GM13977 (cell line): Measurements from ENCODE around the gene CRYGN.

Experiments used
- DNase-seq: peaks from one replicate; pipeline ENCODE4 v3.0.0; 2012; ENCODE audit warnings: low spot score
- CTCF ChIP-seq: IDR thresholded peaks from 2 replicates; pipeline ENCODE4 v1.5.1; 2012; ENCODE audit warnings: mild to moderate bottlenecking, control low read depth; ENCODE audit not compliant: insufficient read depth; ENCODE audit errors: extremely low read depth, missing control alignments
- in situ Hi-C: fragments of 300-500 bp; cut with MboI; formaldehyde crosslinking; loops from one replicate; pipeline ENCODE4 v1.12.0; 2022; ENCODE audit warnings: low sequenced_read_pairs, low pct_unique_long_range_greater_than_20kb, mixed read lengths, inconsistent platforms; ENCODE audit not compliant: unreplicated experiment

CRYGN gene

DNA sequence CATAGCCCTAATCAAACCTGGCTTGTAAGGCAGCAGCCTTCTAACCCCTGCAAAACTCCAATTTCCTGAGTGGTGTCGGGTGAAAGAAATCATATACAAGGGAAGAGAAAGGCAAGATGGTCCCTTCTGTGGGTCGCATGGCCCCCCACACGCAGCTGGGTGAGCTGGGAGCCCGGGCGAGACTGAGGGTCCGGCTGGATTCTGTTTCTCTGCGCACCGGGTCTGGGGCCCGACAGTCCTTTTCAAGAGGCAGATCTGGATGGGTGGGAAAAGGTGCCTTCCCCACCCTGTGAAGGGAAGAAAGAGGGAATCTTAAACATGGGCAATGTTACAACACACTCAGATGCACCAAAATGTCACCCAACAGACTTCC, 48.6 kb downstream of the CRYGN start:
- no peak for DNase-seq
- no peak for TF ChIP-seq CTCF
- in situ Hi-C loops = no loop called here

GRCh38 chr7:151390598-151391357, 49.2 kb downstream of the CRYGN start:
- no peak for TF ChIP-seq CTCF
- DNase-seq = no peak
- in situ Hi-C loops = no loop called here

GRCh38 chr7:151389768-151390597, 50.0 kb downstream of the CRYGN start:
- no peak for DNase-seq
- TF ChIP-seq CTCF = no peak

GRCh38 chr7:151389096-151389767, 50.7 kb downstream of the CRYGN start:
- no peak for TF ChIP-seq CTCF
- no peak for DNase-seq
- in situ Hi-C loops = no loop called here

More at GRCh38 chr7:151389768-151390597, 50.0 kb downstream of the CRYGN start:
- in situ Hi-C loops = no loop called here

DNA sequence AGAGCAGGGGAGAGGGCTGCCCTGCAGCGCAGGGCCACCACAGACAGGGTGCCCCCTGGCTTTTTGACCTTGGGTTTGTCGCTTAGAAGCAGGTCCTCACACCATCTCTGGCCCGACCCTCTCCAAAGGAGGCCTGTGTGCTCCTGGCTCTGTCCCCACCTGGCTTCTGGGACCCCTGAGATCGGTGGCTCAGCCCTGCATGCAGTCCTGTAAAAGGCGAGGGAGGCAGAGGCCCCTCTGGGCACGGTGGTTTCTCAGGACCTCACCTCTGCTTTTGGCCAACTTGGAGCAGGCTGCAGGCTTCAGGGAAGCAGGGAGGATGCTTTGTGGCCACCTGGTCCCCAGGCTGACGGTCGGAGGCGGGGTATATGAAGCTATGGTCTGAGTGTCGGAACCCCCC, 51.5 kb downstream of the CRYGN start:
- in situ Hi-C loops = no loop called here
- no peak for TF ChIP-seq CTCF

DNA sequence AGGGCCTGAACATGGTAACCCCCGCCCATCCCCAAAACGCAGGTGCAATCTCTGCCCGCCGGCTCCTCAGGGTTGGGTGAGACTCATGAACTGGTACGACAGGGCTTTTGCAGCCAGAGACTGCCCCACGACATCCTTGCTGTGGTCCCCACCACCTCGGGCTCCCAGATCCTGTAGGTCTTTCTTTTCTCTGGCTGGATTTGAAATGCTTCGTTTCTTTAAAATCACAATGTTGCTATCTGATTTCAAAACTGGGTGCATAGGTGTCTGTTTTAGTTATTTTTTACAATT, 52.0 kb downstream of the CRYGN start:
- no peak for DNase-seq
- in situ Hi-C loops = no loop called here
- TF ChIP-seq CTCF = no peak

More for the DNA sequence above, 51.5 kb downstream of the CRYGN start:
- DNase-seq = no peak
